GM12878 (cell line): Measurements from ENCODE around the gene HOXC13. TPM values are rescaled to one million over a fixed set of nuclear protein-coding genes. Genes with fewer than 3 reads are reported as not detected.

Experiments used
- ATAC-seq: fragments of 200-7000 bp; cut with Tn5 transposase; 3 replicates; pipeline ENCODE4 v1.9.1; 2020; ENCODE audit warnings: mild to moderate bottlenecking, moderate library complexity
- BruUV-seq: library from RNA; stranded (reverse); fragments of 400-500 nt; replicated peaks from 2 replicates; lab custom pipeline; 2021; lab: Mats Ljungman, UMichigan
- CTCF ChIA-PET: fragments of 300-600 bp; sonication (Branson Sonifier 250); formaldehyde crosslinking; extraction: SDS; loops from one replicate; lab custom pipeline; 2021; ENCODE audit warnings: inconsistent platforms; lab: Yijun Ruan, JAX
- POLR2A ChIA-PET: fragments of 350-600 bp; formaldehyde crosslinking; extraction: SDS; loops from one replicate; lab custom pipeline; 2021; ENCODE audit warnings: inconsistent platforms; lab: Charles Lee
- RAD21 ChIA-PET: fragments of 300-600 bp; sonication (Branson Sonifier 250); formaldehyde crosslinking; loops from one replicate; lab custom pipeline; 2023; ENCODE audit warnings: antibody characterized with exemption; ENCODE audit not compliant: unreplicated experiment; lab: Charles Lee
- SMC1A ChIA-PET: fragments of 300-600 bp; sonication (Branson Sonifier 250); formaldehyde crosslinking; loops from one replicate; lab custom pipeline; 2023; ENCODE audit not compliant: unreplicated experiment, uncharacterized antibody; lab: Charles Lee
- DNase-seq: peaks from one replicate; pipeline ENCODE4 v3.0.0-alpha.2; 2011; ENCODE audit warnings: low read depth, low spot score
- FAIRE-seq: peaks from 3 replicates; lab custom pipeline; 2011; peaks lifted over from hg19 to GRCh38; lab: Jason Lieb, UNC
- H2AFZ ChIP-seq: 2 replicates; pipeline ENCODE4 v1.6.0; 2011; ENCODE audit warnings: low read depth, low read length, control low read depth; ENCODE audit not compliant: control insufficient read depth
- H3K27ac ChIP-seq: 2 replicates; pipeline ENCODE4 v1.5.1; 2011; ENCODE audit warnings: control low read depth; ENCODE audit not compliant: control insufficient read depth, insufficient read depth
- H3K27me3 ChIP-seq, 2 experiments: replicated peaks in 1 of 2; 2 replicates each; pipeline versions ENCODE4 v1.6.0 to v1.6.1; 2011; ENCODE audit warnings: low read length in 1 of 2; ENCODE audit not compliant: control insufficient read depth in 2 of 2, insufficient read depth in 2 of 2
- H3K36me3 ChIP-seq, 2 experiments: 2 replicates each; pipeline ENCODE4 v1.5.1; 2011; ENCODE audit warnings: low read length in 1 of 2; ENCODE audit not compliant: control insufficient read depth in 2 of 2, insufficient read depth in 2 of 2
- H3K4me1 ChIP-seq: 2 replicates; pipeline ENCODE4 v1.6.1; 2011; ENCODE audit warnings: mild to moderate bottlenecking, low read length, moderate library complexity, mixed read lengths; ENCODE audit not compliant: control insufficient read depth, insufficient read depth
- H3K4me2 ChIP-seq: 2 replicates; pipeline ENCODE4 v1.6.0; 2011; ENCODE audit warnings: control low read depth; ENCODE audit not compliant: control insufficient read depth, insufficient read depth
- H3K4me3 ChIP-seq: fragments of 200-600 bp; sonication (generic); 2 replicates; pipeline ENCODE4 v1.5.1; 2016
- H3K79me2 ChIP-seq: 2 replicates; pipeline ENCODE4 v1.6.0; 2011; ENCODE audit warnings: low read length; ENCODE audit not compliant: control insufficient read depth, insufficient read depth
- H3K9ac ChIP-seq: 2 replicates; pipeline ENCODE4 v1.8.0; 2011; ENCODE audit warnings: low read length, control low read depth, mixed read lengths; ENCODE audit not compliant: control insufficient read depth, insufficient read depth
- H3K9me3 ChIP-seq: replicated peaks from 3 replicates; pipeline ENCODE4 v1.5.1; 2011; ENCODE audit warnings: mild to moderate bottlenecking, low read length; ENCODE audit not compliant: control insufficient read depth, insufficient read depth
- H4K20me1 ChIP-seq: 2 replicates; pipeline ENCODE4 v1.6.0; 2011; ENCODE audit not compliant: control insufficient read depth, insufficient read depth
- CHD2 ChIP-seq: IDR thresholded peaks from 2 replicates; pipeline ENCODE4 v1.6.1; 2011; ENCODE audit warnings: low read depth, low read length, improper control_type of control experiment, borderline replicate concordance
- CREM ChIP-seq: IDR thresholded peaks from 2 replicates; pipeline ENCODE4 v1.6.1; 2014; ENCODE audit warnings: antibody characterized with exemption, low read depth
- NBN ChIP-seq: fragments of 450-650 bp; IDR thresholded peaks from 2 replicates; pipeline ENCODE4 v1.6.1; 2016
- SIN3A ChIP-seq: IDR thresholded peaks from 2 replicates; pipeline ENCODE4 v1.6.1; 2012; ENCODE audit warnings: low read depth, low read length, improper control_type of control experiment
- SMARCA5 ChIP-seq: fragments of 450-650 bp; IDR thresholded peaks from 2 replicates; pipeline ENCODE4 v1.6.1; 2017; ENCODE audit warnings: mild to moderate bottlenecking
- TARDBP ChIP-seq: IDR thresholded peaks from 2 replicates; pipeline ENCODE4 v1.6.1; 2016; ENCODE audit warnings: borderline replicate concordance
- ZNF207 ChIP-seq: fragments of 450-650 bp; IDR thresholded peaks from 2 replicates; pipeline ENCODE4 v1.6.1; 2014; ENCODE audit warnings: antibody characterized with exemption, mild to moderate bottlenecking, borderline replicate concordance
- WGBS: methylation state at CpG from one replicate; pipeline ENCODE4 v1.1.6; 2016; ENCODE audit warnings: low lambda C conversion rate; ENCODE audit not compliant: insufficient replicate concordance, insufficient coverage; ENCODE audit errors: missing lambda C conversion rate; 5-methylcytosine and 5-hydroxymethylcytosine counted together
- in situ Hi-C: fragments of 300-500 bp; cut with MboI; formaldehyde crosslinking; loops from 9 replicates; pipeline ENCODE4 v1.14.3; 2018; ENCODE audit warnings: mixed read lengths
- intact Hi-C: fragments of 100-400 bp; cut with micrococcal nuclease; formaldehyde crosslinking; loops from one replicate; pipeline ENCODE4 v1.14.2; 2022; ENCODE audit not compliant: unreplicated experiment
- polyA plus RNA-seq, 11 experiments: library from polyadenylated mRNA; depleted of rRNA in 4 of 11; unstranded in 6 of 11; stranded (reverse) in 5 of 11; fragments of >200 nt; fragmentation: Nextera tagmentation in 4 of 11; fragmentation: Illumina TruSeq in 1 of 11; extraction: Ambion mirVana in 4 of 11; extraction: Trizol in 1 of 11; gene quantifications; 1 replicate in 1 of 11; 2 replicates in 10 of 11; pipeline versions ENCODE4 v1.2.1 to v1.2.3, GENCODE V29; 2011 to 2016; ENCODE audit warnings: inconsistent platforms in 2 of 11, missing spikeins in 2 of 11, low read depth in 1 of 11
- total RNA-seq, 4 experiments: library from RNA; depleted of rRNA in 3 of 4; stranded (reverse); fragments of >200 nt in 3 of 4; fragmentation: Illumina TruSeq in 1 of 4; extraction: Trizol in 1 of 4; gene quantifications; 2 replicates each; pipeline versions ENCODE4 v1.2.1 to v1.2.3, GENCODE V29; 2013 to 2021

HOXC13 gene
- total and polyA plus RNA-seq, 10 of the 15 experiments (the other 5 are each of a cell fraction or from before 2014, with no cell fraction given), result not detected

GRCh38 chr12:53975479-53976152, 37.0 kb downstream of the HOXC13 start:
- Histone ChIP-seq H3K4me2 (peak overlapping the region; percentile 7; the same call in 1 of the 2 replicates), H4K20me1 (no peaks in the 10 kb centered on the region), H2AFZ (no peak overlapping the region), H3K36me3 (no peaks in the 10 kb centered on the region), H3K4me1 (peaks cover 15% of the 10 kb centered on the region), H3K4me3 (no peak overlapping the region), H3K9ac (no peak overlapping the region), H3K27me3 (peaks cover 25 to 34% of the 10 kb centered on the region in 2 experiments), H3K27ac (no peak overlapping the region), H3K79me2 (no peaks in the 10 kb centered on the region), H3K9me3 (no peaks in the 10 kb centered on the region; the same call in 1 of the 3 replicates)
- ChIA-PET RAD21 (interaction anchor here (0.6 kb wide), 1 partner anchor 160 kb away, joined by 3 read pairs; no protein-coding TSS in a partner anchor), POLR2A (interaction anchor here (0.6 kb wide), 1 partner anchor 120 kb away, joined by 3 read pairs; no protein-coding TSS in a partner anchor), SMC1A (no interaction called here), CTCF (interaction anchor here (1.5 kb wide), 1 partner anchor 10 kb away, joined by 5 read pairs; the partner anchor contains the start of gene HOXC10)
- in situ Hi-C loops (no loop called here), intact Hi-C loops (no loop called here)
- FAIRE-seq (no peak), ATAC-seq (no peak), DNase-seq (no peak)
- TF ChIP-seq TARDBP (no peak), CHD2 (no peak), SMARCA5 (no peak), CREM (no peak), ZNF207 (no peak), NBN (no peak), SIN3A (no peak)
- WGBS, result 50% methylated on average over 30 of the region's 31 CpGs
- no TSS peak for BruUV-seq
